A673 (cell line): Measurements from ENCODE around the gene CHRNG. TPM values are rescaled to one million over a fixed set of nuclear protein-coding genes. Genes with fewer than 3 reads are reported as not detected.

Experiments
- BruUV-seq: library from RNA; stranded (reverse); fragments of 400-500 nt; replicated peaks from 2 replicates; lab custom pipeline; 2021; lab: Mats Ljungman, UMichigan
- CTCF ChIA-PET: fragments of 300-600 bp; sonication (Branson Sonifier 250); formaldehyde crosslinking; loops from one replicate; lab custom pipeline; 2022; ENCODE audit warnings: antibody characterized with exemption; lab: Charles Lee
- POLR2A ChIA-PET: fragments of 300-600 bp; sonication (Branson Sonifier 250); formaldehyde crosslinking; loops from one replicate; lab custom pipeline; 2022; ENCODE audit warnings: antibody characterized with exemption; ENCODE audit not compliant: low non-redundant PET; lab: Charles Lee
- DNase-seq: peaks from one replicate; pipeline ENCODE4 v3.0.0-alpha.2; 2015; ENCODE audit warnings: low spot score
- H3K27ac ChIP-seq: fragments of 200-600 bp; sonication (generic); 2 replicates; pipeline ENCODE4 v1.5.1; 2016; ENCODE audit warnings: mixed run types, low read depth, mild to moderate bottlenecking, mixed read lengths, antibody characterized with exemption, low read length; ENCODE audit not compliant: poor library complexity, severe bottlenecking
- H3K27me3 ChIP-seq: fragments of 200-600 bp; sonication (generic); replicated peaks from 2 replicates; pipeline ENCODE4 v1.6.1; 2017; ENCODE audit warnings: mixed run types, low read depth, mild to moderate bottlenecking, mixed read lengths, antibody characterized with exemption, low read length; ENCODE audit not compliant: insufficient read depth, poor library complexity
- H3K36me3 ChIP-seq: fragments of 200-600 bp; sonication (generic); 2 replicates; pipeline ENCODE4 v1.6.1; 2016; ENCODE audit warnings: mixed run types, mild to moderate bottlenecking, mixed read lengths, antibody characterized with exemption, low read length; ENCODE audit not compliant: insufficient read depth, poor library complexity, severe bottlenecking
- H3K4me1 ChIP-seq: fragments of 200-600 bp; sonication (generic); 2 replicates; pipeline ENCODE4 v1.6.1; 2017; ENCODE audit warnings: mixed run types, mild to moderate bottlenecking, mixed read lengths, antibody characterized with exemption, low read length; ENCODE audit not compliant: insufficient read depth, poor library complexity, severe bottlenecking
- H3K4me3 ChIP-seq: fragments of 200-600 bp; sonication (generic); 2 replicates; pipeline ENCODE4 v1.5.1; 2016; ENCODE audit warnings: low read depth, mixed run types, mild to moderate bottlenecking, mixed read lengths, low read length; ENCODE audit not compliant: poor library complexity, severe bottlenecking
- H3K9me3 ChIP-seq: fragments of 200-600 bp; sonication (generic); 2 replicates; pipeline ENCODE4 v1.6.1; 2016; ENCODE audit warnings: mixed run types, low read depth, mild to moderate bottlenecking, mixed read lengths, antibody characterized with exemption, low read length; ENCODE audit not compliant: poor library complexity, severe bottlenecking
- EZH2 ChIP-seq: fragments of 200-600 bp; sonication (generic); IDR thresholded peaks from 2 replicates; pipeline ENCODE4 v1.6.1; 2017; ENCODE audit warnings: borderline replicate concordance, low read depth, mild to moderate bottlenecking, mixed read lengths, antibody characterized with exemption, low read length; ENCODE audit not compliant: poor library complexity, severe bottlenecking
- intact Hi-C: fragments of 100-400 bp; cut with micrococcal nuclease; formaldehyde crosslinking; loops from one replicate; pipeline ENCODE4 v1.10.0; 2022; ENCODE audit not compliant: unreplicated experiment
- total RNA-seq: library from RNA; stranded (reverse); gene quantifications from 2 replicates; pipeline ENCODE4 v1.2.3, GENCODE V29; 2021
- TF ChIP-seq, protein P1 (sequence below): fragments of 300-800, 200-600 bp; sonication (generic); conservative IDR thresholded peaks from 2 replicates; pipeline ENCODE4 v1.5.1; 2017; ENCODE audit warnings: low read depth, mild to moderate bottlenecking, antibody characterized with exemption, low read length, moderate library complexity, mixed read lengths

Gene CHRNG
- total RNA-seq, 1 experiment from 2014 or later: not detected

DNA sequence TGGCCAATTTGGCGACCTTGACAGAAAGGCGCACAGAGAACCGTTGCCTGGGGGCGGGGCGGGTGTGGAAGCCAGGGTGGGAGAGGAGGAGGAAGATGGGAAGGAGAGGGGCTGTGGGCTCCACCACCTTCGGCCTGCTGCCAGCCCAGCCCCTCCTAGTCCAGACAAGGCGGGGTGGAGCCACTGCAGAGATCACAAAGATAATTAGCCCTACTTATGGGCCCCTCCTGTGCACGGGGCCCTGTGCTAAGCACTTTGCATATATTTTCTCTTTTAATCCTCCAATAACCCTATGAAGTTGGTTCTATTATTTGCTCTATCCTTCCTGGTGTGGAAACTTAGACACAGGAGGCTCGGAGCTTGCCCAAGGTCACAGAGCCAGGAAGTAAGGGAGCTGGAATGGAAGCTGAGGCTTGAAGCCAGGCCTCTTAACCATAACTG lies 38.1 kb upstream of the CHRNG start:
- H3K36me3 ChIP-seq: no peaks in the 10 kb centered on the region
- H3K4me3 ChIP-seq: no peak overlapping the region
- no peaks in the 10 kb centered on the region for H3K9me3 ChIP-seq
- no peak for TF ChIP-seq EZH2
- TF ChIP-seq, protein P1, sequence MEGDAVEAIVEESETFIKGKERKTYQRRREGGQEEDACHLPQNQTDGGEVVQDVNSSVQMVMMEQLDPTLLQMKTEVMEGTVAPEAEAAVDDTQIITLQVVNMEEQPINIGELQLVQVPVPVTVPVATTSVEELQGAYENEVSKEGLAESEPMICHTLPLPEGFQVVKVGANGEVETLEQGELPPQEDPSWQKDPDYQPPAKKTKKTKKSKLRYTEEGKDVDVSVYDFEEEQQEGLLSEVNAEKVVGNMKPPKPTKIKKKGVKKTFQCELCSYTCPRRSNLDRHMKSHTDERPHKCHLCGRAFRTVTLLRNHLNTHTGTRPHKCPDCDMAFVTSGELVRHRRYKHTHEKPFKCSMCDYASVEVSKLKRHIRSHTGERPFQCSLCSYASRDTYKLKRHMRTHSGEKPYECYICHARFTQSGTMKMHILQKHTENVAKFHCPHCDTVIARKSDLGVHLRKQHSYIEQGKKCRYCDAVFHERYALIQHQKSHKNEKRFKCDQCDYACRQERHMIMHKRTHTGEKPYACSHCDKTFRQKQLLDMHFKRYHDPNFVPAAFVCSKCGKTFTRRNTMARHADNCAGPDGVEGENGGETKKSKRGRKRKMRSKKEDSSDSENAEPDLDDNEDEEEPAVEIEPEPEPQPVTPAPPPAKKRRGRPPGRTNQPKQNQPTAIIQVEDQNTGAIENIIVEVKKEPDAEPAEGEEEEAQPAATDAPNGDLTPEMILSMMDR: no peak
- peaks cover 16% of the 10 kb centered on the region for H3K27me3 ChIP-seq
- H3K4me1 ChIP-seq: peaks cover 8% of the 10 kb centered on the region
- no peak overlapping the region for H3K27ac ChIP-seq
- no TSS peak for BruUV-seq
- ChIA-PET POLR2A (no interaction called here), CTCF (no interaction called here)
- intact Hi-C loops: no loop called here
- no peak for DNase-seq

DNA sequence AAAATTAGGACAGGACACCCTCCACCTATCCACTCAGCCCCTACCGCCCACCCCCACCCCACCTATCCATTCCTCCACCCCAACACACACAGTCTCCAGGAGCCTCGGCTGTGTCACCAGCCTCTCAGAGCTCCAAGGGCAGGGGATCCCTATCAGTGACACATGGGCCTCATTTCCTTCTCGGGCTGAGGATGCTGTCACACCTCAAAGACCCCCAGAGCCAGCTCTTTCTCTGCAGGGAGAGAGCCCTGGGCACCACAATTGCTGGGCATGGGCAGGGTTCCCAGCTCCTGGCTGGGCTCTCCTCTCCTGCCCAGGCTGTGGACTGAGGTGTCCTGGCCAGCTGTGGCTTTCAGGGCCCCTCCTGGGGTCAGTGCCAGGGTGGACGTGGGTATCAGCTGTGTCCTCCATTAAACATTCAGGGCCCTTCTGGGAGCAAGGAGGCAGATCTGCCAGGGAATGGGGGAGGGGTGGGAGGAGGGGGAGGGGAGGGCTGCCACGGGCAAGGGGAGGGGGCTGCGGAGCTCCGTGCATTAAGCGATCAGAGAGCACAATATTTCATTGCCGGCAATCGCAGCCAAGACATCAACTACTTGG lies 37.6 kb upstream of the CHRNG start:
- POLR2A ChIA-PET: no interaction called here
- Histone ChIP-seq H3K4me1 (peaks cover 8% of the 10 kb centered on the region), H3K27ac (no peak overlapping the region), H3K36me3 (no peaks in the 10 kb centered on the region), H3K9me3 (no peaks in the 10 kb centered on the region), H3K27me3 (peaks cover 16% of the 10 kb centered on the region), H3K4me3 (no peak overlapping the region)
- CTCF ChIA-PET: no interaction called here
- no TSS peak for BruUV-seq
- TF ChIP-seq EZH2: no peak
- TF ChIP-seq, protein P1: no peak
- no peak for DNase-seq
- intact Hi-C loops: no loop called here

DNA sequence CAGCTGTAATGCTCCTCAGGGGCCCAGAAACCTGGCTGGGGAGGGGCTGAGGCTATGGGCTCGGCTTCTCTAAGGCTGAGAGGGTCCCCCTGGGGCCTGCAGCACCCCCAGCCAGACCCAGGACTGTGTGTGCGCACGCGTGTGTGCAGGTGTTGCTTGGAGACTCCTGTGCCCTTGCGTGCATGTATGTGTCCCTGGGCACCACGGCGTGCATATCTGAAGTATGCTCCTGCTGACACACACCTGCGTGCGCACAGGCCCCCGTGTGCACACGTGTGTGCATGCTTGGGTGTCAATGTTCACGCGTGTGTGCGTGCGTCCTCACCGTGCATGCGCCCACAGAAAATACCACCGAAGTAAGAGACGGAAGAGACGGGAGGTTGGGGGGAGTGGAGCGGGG lies 37.0 kb upstream of the CHRNG start:
- CTCF ChIA-PET: no interaction called here
- peaks cover 8% of the 10 kb centered on the region for H3K4me1 ChIP-seq
- no TSS peak for BruUV-seq
- H3K9me3 ChIP-seq: no peaks in the 10 kb centered on the region
- H3K27me3 ChIP-seq: peaks cover 16% of the 10 kb centered on the region
- DNase-seq: no peak
- POLR2A ChIA-PET: no interaction called here
- intact Hi-C loops: no loop called here
- H3K4me3 ChIP-seq: no peak overlapping the region
- no peaks in the 10 kb centered on the region for H3K36me3 ChIP-seq
- TF ChIP-seq EZH2: no peak
- TF ChIP-seq, protein P1: no peak
- no peak overlapping the region for H3K27ac ChIP-seq
